Aorta (tissue), 5 donors: ENCODE measurements around the gene CCDC83. TPM values are rescaled to one million over a fixed set of nuclear protein-coding genes. Genes with fewer than 3 reads are reported as not detected.

Experiments
- ATAC-seq: fragments of 200-7000 bp; cut with Tn5 transposase; one replicate; pipeline ENCODE4 v1.9.1; 2022; ENCODE audit warnings: moderate library complexity; ENCODE audit not compliant: low FRiP score
- DNase-seq, 2 donors: peaks; one replicate each; pipeline ENCODE4 v3.0.0-alpha.2; 2020
- H3K27ac ChIP-seq, 2 donors: one replicate each; pipeline ENCODE4 v1.5.1; 2013; ENCODE audit warnings: low read length in 2 of 2, mild to moderate bottlenecking in 2 of 2, moderate library complexity in 2 of 2, control low read depth in 1 of 2, inconsistent platforms in 1 of 2, low read depth in 1 of 2
- H3K27me3 ChIP-seq, 2 donors: one replicate each; pipeline ENCODE4 v1.6.1; 2013; ENCODE audit warnings: control low read depth in 1 of 2, low read length in 1 of 2, mild to moderate bottlenecking in 1 of 2, moderate library complexity in 1 of 2; ENCODE audit not compliant: insufficient read depth in 2 of 2, control insufficient read depth in 1 of 2
- H3K36me3 ChIP-seq, 2 donors: one replicate each; pipeline ENCODE4 v1.6.1; 2013; ENCODE audit warnings: control low read depth in 1 of 2, low read length in 1 of 2, mild to moderate bottlenecking in 1 of 2; ENCODE audit not compliant: insufficient read depth in 2 of 2, control insufficient read depth in 1 of 2
- H3K4me1 ChIP-seq, 2 donors: one replicate each; pipeline ENCODE4 v1.6.1; 2013; ENCODE audit warnings: low read length in 2 of 2, control low read depth in 1 of 2, mild to moderate bottlenecking in 1 of 2, moderate library complexity in 1 of 2; ENCODE audit not compliant: insufficient read depth in 2 of 2, control insufficient read depth in 1 of 2
- H3K4me3 ChIP-seq, 2 donors: one replicate each; pipeline ENCODE4 v1.5.1; 2013; ENCODE audit warnings: low read length in 2 of 2, control low read depth in 1 of 2, mild to moderate bottlenecking in 1 of 2
- H3K9me3 ChIP-seq: one replicate; pipeline ENCODE4 v1.6.1; 2013; ENCODE audit warnings: mild to moderate bottlenecking, low read length; ENCODE audit not compliant: control insufficient read depth
- WGBS, 2 donors: extraction: QIAGEN DNeasy Blood & Tissue Kit; methylation state at CpG; one replicate each; pipeline ENCODE4 v1.1.7; 2013; 5-methylcytosine and 5-hydroxymethylcytosine counted together
- intact Hi-C, 2 donors: fragments of 100-400 bp; cut with DNase I; formaldehyde crosslinking; loops; one replicate each; pipeline versions ENCODE4 v1.14.2 to v1.15.0; 2022
- long read RNA-seq, 2 donors: library from polyadenylated mRNA; unstranded; transcript quantifications; one replicate each; pipeline ENCODE4 v2.0.0, GENCODE V29; 2020 to 2021
- polyA plus RNA-seq, 2 donors: library from polyadenylated mRNA; stranded (reverse); fragments of 200-250 nt; gene quantifications; one replicate each; pipeline ENCODE4 v1.2.3, GENCODE V29; 2013
- total RNA-seq, 2 donors: library from RNA; stranded (reverse); fragmentation: NEBNext Ultra II Directional; extraction: Animal tissue kit (Norgen Biotek cat#: 25700); gene quantifications; one replicate each; pipeline ENCODE4 v1.2.1, GENCODE V29; 2021
- donor health status: healthy with polysubstance abuse.
- donor health status: Bipolar disorder and iron deficiency.
- donor health status: DM: no; HTN: no; CAD: no.
- donor health status: DM: no; HTN: no; CAD: no.
- donor health status: DM: yes; HTN: yes; CAD: no.

The CCDC83 gene
- total RNA-seq: not detected
- polyA plus RNA-seq: not detected
- long read RNA-seq, donor 1, partial matches to known transcripts: 0 of 4 reads
- long read RNA-seq, donor 1, other reads (novel, unspliced or antisense): 4 of 4 reads
- long read RNA-seq, donor 2, partial matches to known transcripts: 0 of 1 reads
- long read RNA-seq, donor 2, other reads (novel, unspliced or antisense): 1 of 1 reads

DNA sequence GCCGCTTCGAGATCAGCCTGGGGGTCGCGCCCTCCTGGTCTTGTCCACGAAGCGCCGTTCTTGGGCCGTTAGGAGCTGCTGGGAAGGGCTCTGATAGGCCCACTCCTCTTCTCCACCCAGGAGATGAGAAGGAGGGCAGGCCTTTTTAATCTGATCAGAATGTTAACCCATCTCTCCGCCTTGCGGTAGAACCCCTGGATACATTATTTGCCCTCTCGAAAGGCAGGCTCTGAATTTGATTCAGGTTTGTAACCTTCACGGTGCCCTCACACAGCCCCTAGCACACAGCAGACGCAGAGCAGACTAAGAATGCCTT, at the start of gene CCDC83:
CCDC83 (plus strand) TSS at position 43 of the 316 bp plus-strand sequence. CDS start 9,741 bp downstream, outside the sequence.
- peak within 1 kb of the TSS; percentile 31 to 51 for H3K4me3 ChIP-seq
- H3K36me3 ChIP-seq: no peaks in the 10 kb centered on the region
- intact Hi-C loops: loop anchor here (5.0 to 10.0 kb wide), 5 partner anchors 90 to 440 kb away; no protein-coding TSS in a partner anchor
- H3K4me1 ChIP-seq: no peaks in the 10 kb centered on the region
- H3K27ac ChIP-seq: peak within 1 kb of the TSS in 1 of 2 donors; percentile 69
- ATAC-seq (no peak), DNase-seq (no peak)
- H3K27me3 ChIP-seq: no peaks in the 10 kb centered on the region
- 22 to 27% methylated on average over 13 of the region's 13 CpGs for WGBS, 2 donors
- no peaks in the 10 kb centered on the region for H3K9me3 ChIP-seq

DNA sequence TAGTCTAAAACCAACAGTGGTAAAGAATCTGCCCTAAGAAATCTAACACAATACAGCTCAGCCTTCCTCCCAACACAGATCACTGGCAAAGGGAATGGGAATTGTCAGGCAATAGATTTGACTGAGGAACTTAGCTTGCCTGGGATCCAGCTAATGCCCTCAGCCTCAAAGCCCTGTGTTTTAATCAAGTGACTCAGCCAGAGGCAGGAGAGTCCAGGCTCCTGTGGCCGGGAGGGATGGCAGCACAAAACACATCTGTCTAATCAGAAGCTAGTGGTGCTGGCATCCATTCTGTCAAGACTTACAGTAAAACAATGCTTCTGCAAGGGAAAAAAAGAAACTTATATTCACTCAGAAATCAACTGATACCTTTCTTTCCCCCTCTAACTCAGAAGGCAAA, 49.8 kb upstream of the CCDC83 start:
- no peak overlapping the region for H3K27ac ChIP-seq
- WGBS, 2 donors: 62 to 77% methylated on average over 1 of the region's 1 CpG
- H3K9me3 ChIP-seq: no peaks in the 10 kb centered on the region
- no peaks in the 10 kb centered on the region for H3K36me3 ChIP-seq
- no peak for ATAC-seq
- no peaks in the 10 kb centered on the region for H3K4me1 ChIP-seq
- no peaks in the 10 kb centered on the region for H3K27me3 ChIP-seq
- no peak for DNase-seq
- no peak overlapping the region for H3K4me3 ChIP-seq
- intact Hi-C loops: no loop called here

DNA sequence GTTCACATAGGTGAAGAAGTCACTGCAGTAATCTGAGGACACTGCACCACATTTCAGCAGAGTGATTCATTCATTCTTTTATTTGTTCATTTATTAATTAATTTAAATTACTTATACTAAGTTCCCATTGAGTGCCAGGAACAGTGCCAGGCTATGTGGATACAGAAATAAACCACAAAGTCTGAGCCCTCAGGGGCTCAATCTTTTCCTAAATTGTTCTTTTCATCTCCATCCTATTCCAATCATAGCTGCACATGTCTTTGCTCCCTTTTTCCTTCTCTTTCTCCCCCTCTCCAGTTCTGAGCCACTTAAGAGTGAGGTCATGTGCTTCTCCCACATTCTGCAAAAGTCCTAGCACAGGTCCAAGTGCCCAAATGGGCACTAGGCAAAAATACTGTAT, 49.2 kb upstream of the CCDC83 start:
- no peak for ATAC-seq
- no peaks in the 10 kb centered on the region for H3K36me3 ChIP-seq
- H3K9me3 ChIP-seq: no peaks in the 10 kb centered on the region
- no peaks in the 10 kb centered on the region for H3K27me3 ChIP-seq
- DNase-seq: no peak
- intact Hi-C loops: no loop called here
- H3K4me3 ChIP-seq: no peak overlapping the region
- H3K27ac ChIP-seq: no peak overlapping the region
- no peaks in the 10 kb centered on the region for H3K4me1 ChIP-seq

DNA sequence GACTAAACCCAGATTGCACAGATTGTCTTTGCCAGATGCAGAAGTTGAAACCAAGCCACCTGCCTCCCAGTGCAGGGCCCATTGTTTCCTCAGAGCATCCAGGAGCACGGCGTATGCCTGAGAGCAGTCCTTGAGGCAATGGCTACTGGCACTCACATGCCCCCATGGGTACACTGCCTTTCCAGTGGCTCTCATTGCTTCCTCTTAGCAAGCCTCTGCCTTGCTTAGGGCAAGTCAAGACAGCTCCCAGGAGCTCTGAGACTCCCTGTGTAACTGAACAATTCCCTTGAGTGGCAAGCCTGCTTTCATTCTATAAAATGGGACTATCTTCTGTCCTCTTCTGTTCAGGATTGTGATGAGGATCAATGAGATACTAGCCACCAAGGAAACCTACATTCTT, 48.3 kb upstream of the CCDC83 start:
- H3K27ac ChIP-seq: no peak overlapping the region

DNA sequence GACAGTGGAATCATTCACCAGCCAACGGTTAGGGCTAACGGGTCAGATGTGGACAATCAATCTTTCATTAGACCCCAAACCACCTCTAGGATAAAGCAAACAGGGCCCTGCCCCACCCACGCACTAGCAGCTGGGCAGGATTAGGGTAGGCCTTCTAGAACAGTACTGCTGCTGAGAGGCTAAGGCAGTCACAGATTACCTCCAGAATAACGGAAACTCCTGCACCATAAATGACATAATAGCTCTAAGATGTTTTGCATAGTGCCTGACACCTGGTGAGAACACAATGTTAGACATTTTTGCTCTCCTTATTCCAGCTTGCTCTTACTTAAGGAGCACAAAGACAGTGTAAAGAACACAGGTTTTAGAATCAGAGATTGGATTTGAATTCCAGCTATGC, 46.0 kb upstream of the CCDC83 start:
- intact Hi-C loops: no loop called here
- DNase-seq (no peak), ATAC-seq (no peak)
- 88 to 91% methylated on average over 4 of the region's 4 CpGs for WGBS, 2 donors
- Histone ChIP-seq H3K4me1 (no peaks in the 10 kb centered on the region), H3K36me3 (no peaks in the 10 kb centered on the region), H3K4me3 (no peak overlapping the region), H3K9me3 (no peaks in the 10 kb centered on the region), H3K27me3 (no peaks in the 10 kb centered on the region), H3K27ac (no peak overlapping the region)

More for the DNA sequence above, 48.3 kb upstream of the CCDC83 start:
- DNase-seq: no peak
- no peak for ATAC-seq
- Histone ChIP-seq H3K4me3 (no peak overlapping the region), H3K9me3 (no peaks in the 10 kb centered on the region), H3K27me3 (no peaks in the 10 kb centered on the region), H3K36me3 (no peaks in the 10 kb centered on the region), H3K4me1 (no peaks in the 10 kb centered on the region)
- WGBS, 2 donors: 83 to 88% methylated on average over 2 of the region's 2 CpGs
- intact Hi-C loops: no loop called here

DNA sequence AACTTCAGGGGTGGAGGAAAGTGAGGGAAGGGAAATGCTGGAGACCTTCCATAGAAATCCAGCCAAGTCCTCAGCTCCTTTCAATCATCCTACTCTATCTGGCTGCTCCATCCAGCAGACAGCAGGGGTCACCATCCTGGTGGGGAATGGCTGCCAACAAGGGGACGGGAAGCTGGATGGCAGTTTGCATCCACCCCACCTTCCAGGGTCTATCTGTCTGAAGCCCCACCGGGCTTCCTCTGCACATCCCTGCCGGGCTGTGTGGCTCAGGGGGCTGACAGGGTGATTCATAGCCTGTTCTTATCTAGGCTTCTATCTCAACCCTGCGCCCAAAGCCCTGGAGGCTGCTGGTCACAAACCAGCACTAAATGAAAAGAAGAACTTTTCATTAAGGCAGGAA, 45.3 kb upstream of the CCDC83 start:
- Histone ChIP-seq H3K9me3 (no peaks in the 10 kb centered on the region), H3K27me3 (no peaks in the 10 kb centered on the region), H3K27ac (no peak overlapping the region), H3K36me3 (no peaks in the 10 kb centered on the region), H3K4me1 (no peaks in the 10 kb centered on the region), H3K4me3 (no peak overlapping the region)
- intact Hi-C loops: no loop called here
- DNase-seq: peak; percentile 45 to 76
- 7 to 15% methylated on average over 4 of the region's 4 CpGs for WGBS, 2 donors
- ATAC-seq: peak; percentile 8

DNA sequence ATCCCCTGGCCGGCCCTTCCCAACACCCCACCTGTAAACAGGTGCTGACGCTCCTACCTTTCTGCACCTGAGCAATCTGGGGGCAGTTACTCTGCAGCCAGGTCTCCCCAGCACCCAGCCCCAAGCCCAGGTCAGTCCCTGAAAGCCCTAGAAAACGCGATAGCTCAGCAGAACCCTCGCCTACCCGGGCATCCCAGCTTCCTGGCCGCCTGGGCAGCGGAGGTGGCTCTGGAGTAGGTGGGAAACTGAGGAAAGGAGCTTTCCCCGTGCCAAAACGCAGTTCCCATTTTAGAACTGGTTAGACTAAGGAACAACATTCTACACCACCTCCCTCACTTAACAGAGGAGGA, 44.7 kb upstream of the CCDC83 start:
- Histone ChIP-seq H3K27me3 (no peaks in the 10 kb centered on the region), H3K27ac (no peak overlapping the region), H3K9me3 (no peaks in the 10 kb centered on the region), H3K36me3 (no peaks in the 10 kb centered on the region), H3K4me3 (peak overlapping the region; percentile 14 to 28), H3K4me1 (no peaks in the 10 kb centered on the region)
- intact Hi-C loops: no loop called here
- ATAC-seq: peak; percentile 2
- WGBS, 2 donors: 3 to 6% methylated on average over 10 of the region's 10 CpGs
- no peak for DNase-seq

DNA sequence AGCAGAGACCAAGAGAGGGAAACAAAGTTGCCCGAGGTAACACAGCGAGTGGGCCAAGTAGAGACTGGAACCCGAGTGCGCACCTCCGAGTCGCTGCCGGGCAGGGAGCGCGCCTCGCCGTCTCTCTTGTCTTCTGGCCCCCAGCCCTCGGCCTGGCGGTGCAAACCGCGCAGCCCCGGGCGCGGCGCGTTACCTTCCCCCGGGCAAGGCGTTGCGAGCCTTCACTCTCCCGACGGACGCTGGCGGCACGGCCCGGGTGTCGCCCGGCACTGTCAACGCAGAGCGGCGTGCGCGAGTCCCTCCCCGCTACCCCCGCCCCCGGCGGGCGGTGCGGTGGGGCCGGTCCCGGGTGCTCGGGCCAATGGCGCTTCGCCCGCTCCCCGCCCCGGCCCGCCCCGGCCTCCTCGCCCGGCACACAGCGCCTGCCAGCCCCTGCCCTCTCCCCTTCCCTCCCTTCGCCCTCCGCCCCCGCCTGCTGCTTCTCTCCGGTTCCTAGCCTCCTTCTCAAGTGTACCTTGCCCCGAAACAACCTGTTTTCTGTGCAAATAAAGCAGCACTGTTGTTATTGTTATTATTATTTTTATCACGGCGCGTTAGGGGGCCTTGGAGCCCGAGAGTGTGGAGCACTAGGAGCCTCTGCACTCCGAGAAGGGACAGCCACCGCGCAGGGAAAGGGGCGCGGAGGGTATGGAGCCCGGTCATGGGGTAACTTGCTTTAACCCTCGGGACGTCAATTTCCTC, 44.1 kb upstream of the CCDC83 start, which contains the start of gene SYTL2:
SYTL2 (minus strand) TSS at position 271 of the 741 bp plus-strand sequence. CDS start 53,416 bp downstream, outside the sequence.
- no peaks in the 10 kb centered on the region for H3K36me3 ChIP-seq
- H3K27ac ChIP-seq: no peak within 1 kb of the TSS
- 1% methylated on average over 60 to 72 of the region's 72 CpGs for WGBS, 2 donors
- DNase-seq: peak; percentile 82 to 91
- peak within 1 kb of the TSS; percentile 14 to 28 for H3K4me3 ChIP-seq
- intact Hi-C loops: no loop called here
- H3K4me1 ChIP-seq: no peaks in the 10 kb centered on the region
- peak; percentile 94 for ATAC-seq
- no peaks in the 10 kb centered on the region for H3K9me3 ChIP-seq
- no peaks in the 10 kb centered on the region for H3K27me3 ChIP-seq

DNA sequence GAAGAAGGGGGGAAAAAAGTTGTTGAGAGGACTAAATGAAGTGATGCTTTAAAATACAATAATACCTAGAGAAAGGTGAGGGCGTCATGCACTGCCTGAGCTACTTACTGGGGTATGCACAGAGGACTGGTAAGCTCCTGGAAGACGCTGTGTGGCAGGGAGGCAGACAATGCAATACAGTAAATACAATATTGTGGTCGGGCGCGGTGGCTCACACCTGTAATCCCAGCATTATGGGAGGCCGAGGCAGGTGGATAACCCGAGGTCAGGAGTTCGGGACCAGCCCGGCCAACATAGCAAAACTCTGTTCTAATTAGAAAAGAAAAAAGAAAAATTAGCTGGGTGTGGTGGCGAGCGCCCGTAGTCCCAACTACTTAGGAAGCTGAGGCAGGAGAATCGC, 43.6 kb upstream of the CCDC83 start:
- Histone ChIP-seq H3K4me1 (no peaks in the 10 kb centered on the region), H3K27ac (no peak overlapping the region), H3K36me3 (no peaks in the 10 kb centered on the region), H3K27me3 (no peaks in the 10 kb centered on the region), H3K4me3 (peak overlapping the region; percentile 14 to 28), H3K9me3 (no peaks in the 10 kb centered on the region)
- DNase-seq (no peak), ATAC-seq (no peak)
- 84 to 86% methylated on average over 13 of the region's 13 CpGs for WGBS, 2 donors
- intact Hi-C loops: no loop called here
